Stimulated activated CD4-positive, alpha-beta T cell treated with anti-CD3 and anti-CD28 coated beads, Interleukin-1b, Interleukin-23, amount 100 ng/mL, for 48 hours (primary cell): Measurements from ENCODE around the gene TPCN2.

Source experiments
- DNase-seq: peaks from one replicate; pipeline ENCODE4 v3.0.0-alpha.2; 2020

The TPCN2 gene

GRCh38 chr11:69058511-69059270 lies 10.0 kb downstream of the TPCN2 start:
- no peak for DNase-seq

- DNase-seq: no peak
These were observed 10.7 kb downstream of the TPCN2 start for GRCh38 chr11:69059429-69059828.

- DNase-seq: no peak
These were observed 11.3 kb downstream of the TPCN2 start for GRCh38 chr11:69059985-69060384.

GRCh38 chr11:69060806-69061712 lies 12.3 kb downstream of the TPCN2 start:
- no peak for DNase-seq

- DNase-seq: no peak
These were observed 13.0 kb downstream of the TPCN2 start for GRCh38 chr11:69061713-69062053.

- no peak for DNase-seq
These were observed 13.6 kb downstream of the TPCN2 start for GRCh38 chr11:69062169-69062855.

- DNase-seq: no peak
These were observed 14.3 kb downstream of the TPCN2 start for GRCh38 chr11:69062873-69063651.

GRCh38 chr11:69063652-69064260 lies 15.0 kb downstream of the TPCN2 start:
- no peak for DNase-seq

- no peak for DNase-seq
These were observed 15.7 kb downstream of the TPCN2 start for GRCh38 chr11:69064394-69064957.

- DNase-seq: no peak
These were observed 16.5 kb downstream of the TPCN2 start for GRCh38 chr11:69065147-69065710.

GRCh38 chr11:69066122-69067112 lies 17.7 kb downstream of the TPCN2 start:
- no peak for DNase-seq

- DNase-seq: no peak
These were observed 18.5 kb downstream of the TPCN2 start for GRCh38 chr11:69067200-69067599.

- no peak for DNase-seq
These were observed 22.5 kb downstream of the TPCN2 start for GRCh38 chr11:69071086-69071800.

GRCh38 chr11:69071956-69072355 lies 23.2 kb downstream of the TPCN2 start:
- no peak for DNase-seq

- DNase-seq: no peak
These were observed 24.7 kb downstream of the TPCN2 start for GRCh38 chr11:69073469-69073868.

- no peak for DNase-seq
These were observed 25.8 kb downstream of the TPCN2 start for GRCh38 chr11:69074375-69075140.

GRCh38 chr11:69075421-69076128 lies 26.8 kb downstream of the TPCN2 start:
- no peak for DNase-seq
